Endodermal cell (in vitro differentiated cells): Measurements from ENCODE around the gene ZNF556. TPM values are rescaled to one million over a fixed set of nuclear protein-coding genes. Genes with fewer than 3 reads are reported as not detected.

Experiments used
- DNase-seq: peaks from one replicate; pipeline ENCODE4 v3.0.0-alpha.2; 2017
- H3K27ac ChIP-seq: 2 replicates; pipeline ENCODE4 v1.5.1; 2013; ENCODE audit warnings: mild to moderate bottlenecking, low read depth, low read length, moderate library complexity
- H3K27me3 ChIP-seq: 2 replicates; pipeline ENCODE4 v1.6.1; 2013; ENCODE audit warnings: mild to moderate bottlenecking, low read length, moderate library complexity; ENCODE audit not compliant: insufficient read depth, control insufficient read depth, poor library complexity, severe bottlenecking
- H3K36me3 ChIP-seq: 2 replicates; pipeline ENCODE4 v1.7.0; 2013; ENCODE audit warnings: mild to moderate bottlenecking, low read length, moderate library complexity; ENCODE audit not compliant: control insufficient read depth, insufficient read depth
- H3K4me1 ChIP-seq: one replicate; pipeline ENCODE4 v1.7.0; 2013; ENCODE audit warnings: low read length; ENCODE audit not compliant: control insufficient read depth, insufficient read depth
- H3K4me3 ChIP-seq: 2 replicates; pipeline ENCODE4 v1.5.1; 2013; ENCODE audit warnings: mild to moderate bottlenecking, low read length, moderate library complexity
- H3K9ac ChIP-seq: 2 replicates; pipeline ENCODE4 v1.6.1; 2013; ENCODE audit warnings: mild to moderate bottlenecking, low read length, moderate library complexity; ENCODE audit not compliant: poor library complexity, severe bottlenecking; ENCODE audit errors: extremely low read depth
- H3K9me3 ChIP-seq: 2 replicates; pipeline ENCODE4 v1.6.1; 2013; ENCODE audit warnings: mild to moderate bottlenecking, low read length, moderate library complexity; ENCODE audit not compliant: control insufficient read depth
- H3K27ac Mint-ChIP-seq: 2 replicates; pipeline ENCODE4 v1.8.0; 2020; ENCODE audit warnings: mixed read lengths
- H3K27me3 Mint-ChIP-seq: 2 replicates; pipeline ENCODE4 v1.8.0; 2021; ENCODE audit warnings: mild to moderate bottlenecking, mixed read lengths; ENCODE audit not compliant: insufficient read depth
- H3K36me3 Mint-ChIP-seq: 2 replicates; pipeline ENCODE4 v1.8.0; 2020; ENCODE audit warnings: low read depth, mixed read lengths
- H3K4me1 Mint-ChIP-seq: 2 replicates; pipeline ENCODE4 v1.8.0; 2020; ENCODE audit warnings: mixed read lengths
- H3K4me3 Mint-ChIP-seq: 2 replicates; pipeline ENCODE4 v1.8.0; 2020; ENCODE audit warnings: mild to moderate bottlenecking, moderate library complexity, mixed read lengths
- H3K9me3 Mint-ChIP-seq: 2 replicates; pipeline ENCODE4 v1.8.0; 2020; ENCODE audit warnings: mild to moderate bottlenecking, mixed read lengths
- WGBS, 2 experiments: methylation state at CpG; one replicate each; pipeline versions ENCODE4 v1.1.5 to v1.1.7; 2013; ENCODE audit warnings: missing lambda C conversion rate in 2 of 2, mixed read lengths in 1 of 2; ENCODE audit not compliant: insufficient coverage in 1 of 2, insufficient read length in 1 of 2; 5-methylcytosine and 5-hydroxymethylcytosine counted together
- total RNA-seq, 2 donors: library from RNA; stranded (reverse); fragmentation: NEBNext Ultra II Directional in 1 of 2; extraction: Animal tissue kit (Norgen Biotek cat#: 25700) in 1 of 2; gene quantifications; 2 replicates in 1 of 2; 3 replicates in 1 of 2; pipeline ENCODE4 v1.2.1, GENCODE V29; 2021
- TF ChIP-seq, protein P1 (sequence below): fragments of 200-600 bp; sonication (generic); conservative IDR thresholded peaks from 2 replicates; pipeline ENCODE4 v1.5.0; 2021; ENCODE audit warnings: antibody characterized with exemption, mild to moderate bottlenecking

The ZNF556 gene
- total RNA-seq, 2 donors from 2014 or later, result not detected

- Histone ChIP-seq H3K4me3 (peak overlapping the region; percentile 78), H3K9me3 (peaks cover 96% of the 10 kb centered on the region), H3K27ac (no peak overlapping the region), H3K4me1 (no peaks in the 10 kb centered on the region), H3K27me3 (no peaks in the 10 kb centered on the region), H3K36me3 (peaks cover 63% of the 10 kb centered on the region), H3K9ac (no peak overlapping the region)
- TF ChIP-seq, protein P1, sequence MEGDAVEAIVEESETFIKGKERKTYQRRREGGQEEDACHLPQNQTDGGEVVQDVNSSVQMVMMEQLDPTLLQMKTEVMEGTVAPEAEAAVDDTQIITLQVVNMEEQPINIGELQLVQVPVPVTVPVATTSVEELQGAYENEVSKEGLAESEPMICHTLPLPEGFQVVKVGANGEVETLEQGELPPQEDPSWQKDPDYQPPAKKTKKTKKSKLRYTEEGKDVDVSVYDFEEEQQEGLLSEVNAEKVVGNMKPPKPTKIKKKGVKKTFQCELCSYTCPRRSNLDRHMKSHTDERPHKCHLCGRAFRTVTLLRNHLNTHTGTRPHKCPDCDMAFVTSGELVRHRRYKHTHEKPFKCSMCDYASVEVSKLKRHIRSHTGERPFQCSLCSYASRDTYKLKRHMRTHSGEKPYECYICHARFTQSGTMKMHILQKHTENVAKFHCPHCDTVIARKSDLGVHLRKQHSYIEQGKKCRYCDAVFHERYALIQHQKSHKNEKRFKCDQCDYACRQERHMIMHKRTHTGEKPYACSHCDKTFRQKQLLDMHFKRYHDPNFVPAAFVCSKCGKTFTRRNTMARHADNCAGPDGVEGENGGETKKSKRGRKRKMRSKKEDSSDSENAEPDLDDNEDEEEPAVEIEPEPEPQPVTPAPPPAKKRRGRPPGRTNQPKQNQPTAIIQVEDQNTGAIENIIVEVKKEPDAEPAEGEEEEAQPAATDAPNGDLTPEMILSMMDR, result no peak
- H3K36me3 Mint-ChIP-seq, result peaks cover 78% of the 10 kb centered on the region
- DNase-seq, result no peak
- H3K27me3 Mint-ChIP-seq, result no peaks in the 10 kb centered on the region
- no peak overlapping the region for H3K4me3 Mint-ChIP-seq
- no peak overlapping the region for H3K27ac Mint-ChIP-seq
- H3K4me1 Mint-ChIP-seq, result no peaks in the 10 kb centered on the region
- 96 to 98% methylated on average over 11 of the region's 11 CpGs for WGBS, 2 experiments
- H3K9me3 Mint-ChIP-seq, result peaks cover 98% of the 10 kb centered on the region
These were observed 14.0 kb upstream of the ZNF556 start for GRCh38 chr19:2853015-2853606.

DNA sequence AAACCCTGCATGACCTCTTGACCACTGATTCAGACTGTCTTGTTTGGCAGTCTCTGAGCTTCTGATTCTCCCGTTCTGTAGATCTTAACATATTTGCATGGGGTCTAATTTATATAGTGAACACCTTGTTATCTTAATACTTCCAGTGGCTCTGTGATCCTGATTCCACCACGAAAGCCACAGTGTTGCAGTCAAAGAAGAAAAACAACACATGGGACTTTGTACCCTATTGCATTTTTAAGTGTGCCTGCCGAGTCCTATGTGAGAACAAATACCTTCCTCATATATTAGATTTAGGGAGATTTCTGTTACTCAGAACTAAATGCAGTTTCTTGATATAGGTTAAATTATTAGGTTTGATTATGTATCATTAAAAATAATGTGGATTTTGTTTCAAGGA, 12.3 kb upstream of the ZNF556 start:
- no peaks in the 10 kb centered on the region for H3K4me1 ChIP-seq
- Mint-ChIP-seq H3K9me3 (peaks cover 100% of the 10 kb centered on the region), H3K4me3 (no peak overlapping the region), H3K27me3 (peaks cover 3% of the 10 kb centered on the region), H3K4me1 (no peaks in the 10 kb centered on the region), H3K36me3 (peaks cover 71% of the 10 kb centered on the region), H3K27ac (no peak overlapping the region)
- TF ChIP-seq, protein P1, result no peak
- H3K4me3 ChIP-seq, result peak overlapping the region; percentile 78
- peaks cover 59% of the 10 kb centered on the region for H3K36me3 ChIP-seq
- H3K27me3 ChIP-seq, result no peaks in the 10 kb centered on the region
- H3K27ac ChIP-seq, result no peak overlapping the region
- no peak overlapping the region for H3K9ac ChIP-seq
- H3K9me3 ChIP-seq, result peaks cover 94% of the 10 kb centered on the region
- DNase-seq, result no peak
- 79 to 100% methylated on average over 1 to 3 of the region's 3 CpGs for WGBS, 2 experiments

GRCh38 chr19:2856457-2857050, 10.6 kb upstream of the ZNF556 start:
- Histone ChIP-seq H3K4me1 (no peaks in the 10 kb centered on the region), H3K9ac (no peak overlapping the region), H3K9me3 (peaks cover 77% of the 10 kb centered on the region), H3K27ac (no peak overlapping the region), H3K27me3 (no peaks in the 10 kb centered on the region), H3K4me3 (no peak overlapping the region), H3K36me3 (peaks cover 43% of the 10 kb centered on the region)
- Mint-ChIP-seq H3K9me3 (peaks cover 93% of the 10 kb centered on the region), H3K27ac (no peak overlapping the region), H3K4me3 (no peak overlapping the region), H3K4me1 (no peaks in the 10 kb centered on the region), H3K27me3 (peaks cover 5% of the 10 kb centered on the region), H3K36me3 (peaks cover 54% of the 10 kb centered on the region)
- TF ChIP-seq, protein P1, result no peak
- DNase-seq, result no peak
- 93 to 94% methylated on average over 3 to 5 of the region's 5 CpGs for WGBS, 2 experiments
